K562 (cell line): ENCODE results near the gene CYCS. TPM values are rescaled to one million over a fixed set of nuclear protein-coding genes. Genes with fewer than 3 reads are reported as not detected.

Source experiments
- BMI1 ChIP-seq: fragments of 150-350 bp; IDR thresholded peaks from 2 replicates; pipeline ENCODE4 v1.6.1; 2014; ENCODE audit warnings: low read length
- C11orf30 ChIP-seq: fragments of 450-650 bp; IDR thresholded peaks from 2 replicates; pipeline ENCODE4 v1.6.1; 2016; ENCODE audit warnings: low read depth, mild to moderate bottlenecking
- CBX1 ChIP-seq: sonication (generic); IDR thresholded peaks from 2 replicates; pipeline ENCODE4 v1.6.1; 2016; ENCODE audit warnings: antibody characterized with exemption, low read depth, mild to moderate bottlenecking
- CC2D1A ChIP-seq: fragments of 450-650 bp; IDR thresholded peaks from 2 replicates; pipeline ENCODE4 v1.6.1; 2017; ENCODE audit warnings: mild to moderate bottlenecking
- EGR1 ChIP-seq: fragments of 450-650 bp; conservative IDR thresholded peaks from 2 replicates; pipeline ENCODE4 v1.6.1; 2017; ENCODE audit warnings: mild to moderate bottlenecking
- GABPB1 ChIP-seq: sonication (generic); formaldehyde crosslinking; IDR thresholded peaks from 2 replicates; pipeline ENCODE4 v1.8.0; 2022; ENCODE audit warnings: mild to moderate bottlenecking, missing genetic modification reagents
- HDAC3 ChIP-seq: fragments of 450-650 bp; IDR thresholded peaks from 2 replicates; pipeline ENCODE4 v1.6.1; 2018; ENCODE audit warnings: borderline replicate concordance, mild to moderate bottlenecking, moderate library complexity; ENCODE audit not compliant: partially characterized antibody
- KAT8 ChIP-seq: fragments of 450-650 bp; IDR thresholded peaks from 2 replicates; pipeline ENCODE4 v1.6.1; 2016; ENCODE audit warnings: low read depth, mild to moderate bottlenecking
- MAFK ChIP-seq: IDR thresholded peaks from 2 replicates; pipeline ENCODE4 v1.6.1; 2011; ENCODE audit warnings: low read length, improper control_type of control experiment
- NBN ChIP-seq: fragments of 450-650 bp; IDR thresholded peaks from 2 replicates; pipeline ENCODE4 v1.6.1; 2016; ENCODE audit warnings: low read depth, mild to moderate bottlenecking
- NONO ChIP-seq, 2 experiments: fragments of 200-400 bp in 1 of 2; fragments of 450-650 bp in 1 of 2; formaldehyde crosslinking in 1 of 2; IDR thresholded peaks; 2 replicates each; pipeline ENCODE4 v1.6.1; 2017; ENCODE audit warnings: low read depth in 2 of 2, mild to moderate bottlenecking in 2 of 2, moderate library complexity in 2 of 2, low read length in 1 of 2
- PHF20 ChIP-seq: fragments of 450-650 bp; IDR thresholded peaks from 2 replicates; pipeline ENCODE4 v1.6.1; 2018; ENCODE audit not compliant: partially characterized antibody
- RBBP5 ChIP-seq: fragments of 200-600 bp; sonication (generic); IDR thresholded peaks from 2 replicates; pipeline ENCODE4 v1.6.1; 2012; ENCODE audit warnings: borderline replicate concordance, mild to moderate bottlenecking, low read length, control low read depth, inconsistent platforms; ENCODE audit not compliant: insufficient read depth, poor library complexity, severe bottlenecking
- RBM14 ChIP-seq: fragments of 200-400 bp; formaldehyde crosslinking; IDR thresholded peaks from 2 replicates; pipeline ENCODE4 v1.6.1; 2018; ENCODE audit warnings: low read depth, mild to moderate bottlenecking, low read length, moderate library complexity, borderline replicate concordance; ENCODE audit not compliant: insufficient read depth
- RFX7 ChIP-seq: fragments of 250-450 bp; sonication (Bioruptor Pico); IDR thresholded peaks from 2 replicates; pipeline ENCODE4 v1.5.1; 2021; ENCODE audit warnings: mild to moderate bottlenecking
- SETDB1 ChIP-seq: IDR thresholded peaks from one replicate; pipeline ENCODE4 v1.6.1; 2012; ENCODE audit warnings: low read length, control low read depth, inconsistent platforms
- SMARCA4 ChIP-seq: fragments of 450-650 bp; IDR thresholded peaks from 2 replicates; pipeline ENCODE4 v1.6.1; 2016
- TAF7 ChIP-seq: fragments of 450-650 bp; IDR thresholded peaks from 2 replicates; pipeline ENCODE4 v1.6.1; 2016; ENCODE audit warnings: missing genetic modification characterization, missing compliant biosample characterization
- TRIM24 ChIP-seq, 2 experiments: fragments of 450-650 bp; IDR thresholded peaks; 2 replicates each; pipeline ENCODE4 v1.6.1; 2016
- ZFPM2 ChIP-seq: fragments of 250-450 bp; sonication (Bioruptor Pico); IDR thresholded peaks from 2 replicates; pipeline ENCODE4 v1.5.1; 2022; ENCODE audit warnings: mild to moderate bottlenecking
- ZNF133 ChIP-seq: fragments of 250-450 bp; sonication (Bioruptor Pico); IDR thresholded peaks from 2 replicates; pipeline ENCODE4 v1.4.0; 2020; ENCODE audit warnings: mild to moderate bottlenecking
- ZNF224 ChIP-seq: sonication (generic); formaldehyde crosslinking; IDR thresholded peaks from 2 replicates; pipeline ENCODE4 v1.8.0; 2022; ENCODE audit warnings: mild to moderate bottlenecking, missing genetic modification reagents
- ZNF778 ChIP-seq: fragments of 450-650 bp; formaldehyde crosslinking; IDR thresholded peaks from 2 replicates; pipeline ENCODE4 v1.4.0; 2020; ENCODE audit warnings: mild to moderate bottlenecking, moderate library complexity
- polyA plus RNA-seq, 8 experiments: library from polyadenylated mRNA; depleted of rRNA in 4 of 8; stranded (reverse) in 5 of 8; unstranded in 3 of 8; fragments of >200 nt; fragmentation: Nextera tagmentation in 2 of 8; fragmentation: Illumina TruSeq in 1 of 8; extraction: Ambion mirVana in 2 of 8; extraction: Trizol in 1 of 8; gene quantifications; 2 replicates each; pipeline versions ENCODE4 v1.2.1 to v1.2.3, GENCODE V29; 2011 to 2014; ENCODE audit warnings: inconsistent platforms in 1 of 8, missing spikeins in 1 of 8
- total RNA-seq, 7 experiments: library from RNA; depleted of rRNA in 6 of 7; stranded (reverse); fragments of >200 nt in 6 of 7; fragmentation: Illumina TruSeq in 2 of 7; extraction: Trizol in 2 of 7; gene quantifications; 2 replicates each; pipeline versions ENCODE4 v1.2.1 to v1.2.3, GENCODE V29; 2011 to 2021; ENCODE audit warnings: low replicate concordance in 1 of 7
- TF ChIP-seq, protein P1 (sequence below): sonication (generic); formaldehyde crosslinking; IDR thresholded peaks from 2 replicates; pipeline ENCODE4 v1.9.0; 2022; ENCODE audit warnings: mild to moderate bottlenecking, missing genetic modification reagents
- TF ChIP-seq, protein P2 (sequence below): fragments of 450-650 bp; IDR thresholded peaks from 2 replicates; pipeline ENCODE4 v1.6.1; 2014; ENCODE audit warnings: low read depth, mild to moderate bottlenecking, moderate library complexity, borderline replicate concordance
- TF ChIP-seq, protein P3 (sequence below): sonication (generic); formaldehyde crosslinking; IDR thresholded peaks from 2 replicates; pipeline ENCODE4 v1.8.0; 2022; ENCODE audit warnings: missing genetic modification reagents, mild to moderate bottlenecking, moderate library complexity, borderline replicate concordance
- TF ChIP-seq, protein P4 (sequence below), 2 experiments: fragments of 450-650 bp in 1 of 2; sonication (generic) in 1 of 2; formaldehyde crosslinking; conservative IDR thresholded peaks; 2 replicates each; pipeline versions ENCODE4 v1.4.0 to v1.8.1; 2020 to 2022; ENCODE audit warnings: mild to moderate bottlenecking in 1 of 2, missing genetic modification reagents in 1 of 2

The CYCS gene
- total and polyA plus RNA-seq, 9 of the 15 experiments (the other 6 are each of a cell fraction or from before 2014, with no cell fraction given): 206 to 1,425 (median 438) TPM

DNA sequence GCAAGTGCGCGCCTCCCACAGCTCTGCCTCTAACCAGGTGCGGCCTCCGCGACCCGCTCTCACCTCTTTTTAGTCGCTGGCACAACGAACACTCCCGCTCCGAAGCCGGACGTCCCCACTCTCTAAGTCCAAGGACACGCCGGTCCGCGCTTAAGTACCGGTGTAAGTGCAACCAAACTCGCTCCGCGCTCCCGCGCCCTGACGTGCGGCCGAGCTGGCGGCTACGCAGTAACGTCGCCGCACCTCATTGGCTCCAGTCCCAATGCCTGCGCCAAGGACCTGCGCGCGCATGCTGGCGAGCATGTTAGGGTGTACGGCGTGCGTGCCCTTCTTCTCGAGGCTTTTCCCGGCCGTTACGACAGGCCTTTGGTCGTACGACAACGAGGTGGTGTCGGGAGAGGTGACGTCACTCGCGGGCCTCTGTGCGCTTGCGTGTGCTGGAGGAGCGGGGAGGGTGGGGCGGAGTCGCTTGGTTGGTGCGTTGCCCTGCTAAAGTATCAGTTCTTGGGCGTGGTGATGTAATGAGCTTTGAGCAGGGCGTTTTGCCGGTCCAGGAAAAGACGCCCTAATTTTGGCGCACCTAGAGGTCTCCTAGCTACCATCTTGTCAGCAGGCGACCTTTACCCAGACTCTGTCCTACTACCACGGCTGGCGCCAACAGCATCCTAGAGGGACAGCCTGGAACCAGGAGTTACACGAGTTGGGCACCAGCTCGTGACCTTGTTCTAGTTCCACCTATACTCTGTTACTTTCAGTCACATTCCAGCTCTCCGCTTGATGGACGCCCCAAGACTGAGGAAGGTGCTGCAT lies at the start of gene CYCS (continued):
- peak; percentile 82 for TF ChIP-seq GABPB1 (CRISPR knock-in tag)
- peak in 1 of 2 experiments; percentile 38; a peak in 1 of 4 replicates for TF ChIP-seq TRIM24 (IDR thresholded peaks at IDR 0.05)
- TF ChIP-seq SMARCA4: no peak; the same call in 1 of the 2 replicates
- TF ChIP-seq, protein P1, sequence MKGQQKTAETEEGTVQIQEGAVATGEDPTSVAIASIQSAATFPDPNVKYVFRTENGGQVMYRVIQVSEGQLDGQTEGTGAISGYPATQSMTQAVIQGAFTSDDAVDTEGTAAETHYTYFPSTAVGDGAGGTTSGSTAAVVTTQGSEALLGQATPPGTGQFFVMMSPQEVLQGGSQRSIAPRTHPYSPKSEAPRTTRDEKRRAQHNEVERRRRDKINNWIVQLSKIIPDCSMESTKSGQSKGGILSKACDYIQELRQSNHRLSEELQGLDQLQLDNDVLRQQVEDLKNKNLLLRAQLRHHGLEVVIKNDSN: 0 out of 2 replicates have a peak, but pooled peaks have one; percentile 37
- no peak for TF ChIP-seq ZNF224 (CRISPR knock-in tag)
- peak; percentile 66 for TF ChIP-seq SETDB1
- TF ChIP-seq KAT8: no peak
- TF ChIP-seq NONO (IDR thresholded peaks at IDR 0.05; ENCODE audit: low read depth in 2 of 2, low read length in 1 of 2): peak; percentile 52 to 77; a peak in 3 of 4 replicates
- peak; percentile 58 for TF ChIP-seq PHF20
- TF ChIP-seq RBBP5: peak; percentile 86
- TF ChIP-seq C11orf30: peak; percentile 94
- TF ChIP-seq, protein P2, sequence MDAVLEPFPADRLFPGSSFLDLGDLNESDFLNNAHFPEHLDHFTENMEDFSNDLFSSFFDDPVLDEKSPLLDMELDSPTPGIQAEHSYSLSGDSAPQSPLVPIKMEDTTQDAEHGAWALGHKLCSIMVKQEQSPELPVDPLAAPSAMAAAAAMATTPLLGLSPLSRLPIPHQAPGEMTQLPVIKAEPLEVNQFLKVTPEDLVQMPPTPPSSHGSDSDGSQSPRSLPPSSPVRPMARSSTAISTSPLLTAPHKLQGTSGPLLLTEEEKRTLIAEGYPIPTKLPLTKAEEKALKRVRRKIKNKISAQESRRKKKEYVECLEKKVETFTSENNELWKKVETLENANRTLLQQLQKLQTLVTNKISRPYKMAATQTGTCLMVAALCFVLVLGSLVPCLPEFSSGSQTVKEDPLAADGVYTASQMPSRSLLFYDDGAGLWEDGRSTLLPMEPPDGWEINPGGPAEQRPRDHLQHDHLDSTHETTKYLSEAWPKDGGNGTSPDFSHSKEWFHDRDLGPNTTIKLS: peak; percentile 96
- peak; percentile 97 for TF ChIP-seq NBN
- TF ChIP-seq ZNF133 (CRISPR knock-in tag): no peak
- TF ChIP-seq HDAC3: no peak
- no peak for TF ChIP-seq CC2D1A
- TF ChIP-seq, protein P3, sequence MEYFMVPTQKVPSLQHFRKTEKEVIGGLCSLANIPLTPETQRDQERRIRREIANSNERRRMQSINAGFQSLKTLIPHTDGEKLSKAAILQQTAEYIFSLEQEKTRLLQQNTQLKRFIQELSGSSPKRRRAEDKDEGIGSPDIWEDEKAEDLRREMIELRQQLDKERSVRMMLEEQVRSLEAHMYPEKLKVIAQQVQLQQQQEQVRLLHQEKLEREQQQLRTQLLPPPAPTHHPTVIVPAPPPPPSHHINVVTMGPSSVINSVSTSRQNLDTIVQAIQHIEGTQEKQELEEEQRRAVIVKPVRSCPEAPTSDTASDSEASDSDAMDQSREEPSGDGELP: peak; percentile 90
- peak; percentile 92 for TF ChIP-seq TAF7 (tag)
- no peak for TF ChIP-seq MAFK
- peak; percentile 95 for TF ChIP-seq CBX1
- TF ChIP-seq RBM14: peak; percentile 78; the same call in 1 of the 2 replicates
- TF ChIP-seq ZFPM2: no peak
- TF ChIP-seq BMI1: 0 out of 2 replicates have a peak, but pooled peaks have one; percentile 30
- TF ChIP-seq ZNF778 (CRISPR knock-in tag): no peak
- TF ChIP-seq EGR1: peak; percentile 89
- TF ChIP-seq, protein P4, sequence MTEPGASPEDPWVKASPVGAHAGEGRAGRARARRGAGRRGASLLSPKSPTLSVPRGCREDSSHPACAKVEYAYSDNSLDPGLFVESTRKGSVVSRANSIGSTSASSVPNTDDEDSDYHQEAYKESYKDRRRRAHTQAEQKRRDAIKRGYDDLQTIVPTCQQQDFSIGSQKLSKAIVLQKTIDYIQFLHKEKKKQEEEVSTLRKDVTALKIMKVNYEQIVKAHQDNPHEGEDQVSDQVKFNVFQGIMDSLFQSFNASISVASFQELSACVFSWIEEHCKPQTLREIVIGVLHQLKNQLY (CRISPR knock-in tag; conservative IDR thresholded peaks at IDR 0.05): peak in 1 of 2 experiments; percentile 92; a peak in 1 of 4 replicates
- no peak for TF ChIP-seq RFX7 (CRISPR knock-in tag)
